Adrenal gland (tissue), 5 donors: ENCODE results near the gene RBFOX1.

Experiments used
- CTCF ChIP-seq, 6 experiments: fragments of 450-650 bp in 4 of 6; fragments of 200-600 bp in 2 of 6; sonication (generic) in 1 of 6; IDR thresholded peaks; 1 replicate in 5 of 6; 2 replicates in 1 of 6; pipeline versions ENCODE4 v1.5.1 to v1.8.0; 2016 to 2021; ENCODE audit warnings: antibody characterized with exemption in 6 of 6, mild to moderate bottlenecking in 2 of 6, moderate library complexity in 1 of 6
- POLR2A ChIP-seq, 2 donors: fragments of 450-650 bp; IDR thresholded peaks; one replicate each; pipeline ENCODE4 v1.6.1; 2017; ENCODE audit warnings: antibody characterized with exemption in 2 of 2, mild to moderate bottlenecking in 2 of 2, moderate library complexity in 1 of 2
- donor health status: DM: no; HTN: no; CAD: no.

GRCh38 chr16:7566360-7566759 lies 233.7 kb downstream of the RBFOX1 start:
- TF ChIP-seq CTCF (IDR thresholded peaks at IDR 0.05) (no peak), POLR2A (IDR thresholded peaks at IDR 0.05) (no peak)
